B cell (primary cell): ENCODE measurements around the gene CCDC178.

Experiments used
- EZH2 ChIP-seq: IDR thresholded peaks from 2 replicates; pipeline ENCODE4 v1.6.1; 2012; ENCODE audit warnings: borderline replicate concordance, low read depth, mild to moderate bottlenecking, moderate library complexity, low read length; ENCODE audit not compliant: insufficient read depth, poor library complexity, severe bottlenecking
- TF ChIP-seq, protein P1 (sequence below): fragments of 200-600 bp; IDR thresholded peaks from one replicate; pipeline ENCODE4 v1.8.0; 2022; ENCODE audit warnings: antibody characterized with exemption, mild to moderate bottlenecking

DNA sequence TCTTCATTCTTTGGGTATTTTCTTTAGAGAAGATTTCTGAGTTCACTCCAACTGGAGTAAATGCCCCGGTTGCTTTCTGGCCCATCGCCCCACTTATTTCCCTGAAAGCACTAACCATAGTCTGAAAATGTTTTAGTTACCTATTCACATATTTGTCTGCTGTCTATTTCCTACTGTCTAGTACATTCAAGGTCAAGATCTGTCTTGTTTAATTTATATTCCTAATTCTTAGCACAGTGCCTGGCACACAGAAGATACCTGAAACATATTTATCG, 533.3 kb downstream of the CCDC178 start:
- TF ChIP-seq, protein P1, sequence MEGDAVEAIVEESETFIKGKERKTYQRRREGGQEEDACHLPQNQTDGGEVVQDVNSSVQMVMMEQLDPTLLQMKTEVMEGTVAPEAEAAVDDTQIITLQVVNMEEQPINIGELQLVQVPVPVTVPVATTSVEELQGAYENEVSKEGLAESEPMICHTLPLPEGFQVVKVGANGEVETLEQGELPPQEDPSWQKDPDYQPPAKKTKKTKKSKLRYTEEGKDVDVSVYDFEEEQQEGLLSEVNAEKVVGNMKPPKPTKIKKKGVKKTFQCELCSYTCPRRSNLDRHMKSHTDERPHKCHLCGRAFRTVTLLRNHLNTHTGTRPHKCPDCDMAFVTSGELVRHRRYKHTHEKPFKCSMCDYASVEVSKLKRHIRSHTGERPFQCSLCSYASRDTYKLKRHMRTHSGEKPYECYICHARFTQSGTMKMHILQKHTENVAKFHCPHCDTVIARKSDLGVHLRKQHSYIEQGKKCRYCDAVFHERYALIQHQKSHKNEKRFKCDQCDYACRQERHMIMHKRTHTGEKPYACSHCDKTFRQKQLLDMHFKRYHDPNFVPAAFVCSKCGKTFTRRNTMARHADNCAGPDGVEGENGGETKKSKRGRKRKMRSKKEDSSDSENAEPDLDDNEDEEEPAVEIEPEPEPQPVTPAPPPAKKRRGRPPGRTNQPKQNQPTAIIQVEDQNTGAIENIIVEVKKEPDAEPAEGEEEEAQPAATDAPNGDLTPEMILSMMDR: no peak
- TF ChIP-seq EZH2: no peak
